ENCODE results near the gene RXFP1.

DNA sequence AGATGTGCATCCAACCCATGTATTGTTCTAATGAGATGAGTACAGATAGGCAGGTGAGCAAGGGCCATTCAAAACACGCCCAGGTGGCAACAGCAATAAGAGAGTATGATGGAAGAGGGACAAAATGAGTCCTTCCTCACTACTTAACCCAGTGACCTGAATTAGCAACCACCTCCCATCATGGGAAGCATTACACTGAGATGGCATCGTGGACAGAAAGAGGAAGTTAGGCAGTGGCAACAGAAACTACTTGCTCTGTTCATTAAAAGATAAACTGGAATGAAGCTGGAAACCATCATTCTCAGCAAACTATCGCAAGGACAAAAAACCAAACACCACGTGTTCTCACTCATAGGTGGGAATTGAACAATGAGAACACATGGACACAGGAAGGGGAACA is 17.2 kb downstream of the RXFP1 start:
- TF ChIP-seq, protein P1, sequence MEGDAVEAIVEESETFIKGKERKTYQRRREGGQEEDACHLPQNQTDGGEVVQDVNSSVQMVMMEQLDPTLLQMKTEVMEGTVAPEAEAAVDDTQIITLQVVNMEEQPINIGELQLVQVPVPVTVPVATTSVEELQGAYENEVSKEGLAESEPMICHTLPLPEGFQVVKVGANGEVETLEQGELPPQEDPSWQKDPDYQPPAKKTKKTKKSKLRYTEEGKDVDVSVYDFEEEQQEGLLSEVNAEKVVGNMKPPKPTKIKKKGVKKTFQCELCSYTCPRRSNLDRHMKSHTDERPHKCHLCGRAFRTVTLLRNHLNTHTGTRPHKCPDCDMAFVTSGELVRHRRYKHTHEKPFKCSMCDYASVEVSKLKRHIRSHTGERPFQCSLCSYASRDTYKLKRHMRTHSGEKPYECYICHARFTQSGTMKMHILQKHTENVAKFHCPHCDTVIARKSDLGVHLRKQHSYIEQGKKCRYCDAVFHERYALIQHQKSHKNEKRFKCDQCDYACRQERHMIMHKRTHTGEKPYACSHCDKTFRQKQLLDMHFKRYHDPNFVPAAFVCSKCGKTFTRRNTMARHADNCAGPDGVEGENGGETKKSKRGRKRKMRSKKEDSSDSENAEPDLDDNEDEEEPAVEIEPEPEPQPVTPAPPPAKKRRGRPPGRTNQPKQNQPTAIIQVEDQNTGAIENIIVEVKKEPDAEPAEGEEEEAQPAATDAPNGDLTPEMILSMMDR (IDR thresholded peaks at IDR 0.05; ENCODE audit: low read depth, low read length, poor library complexity, severe bottlenecking), result no peak
- TF ChIP-seq EZH2phosphoT487 (IDR thresholded peaks at IDR 0.05; ENCODE audit: borderline replicate concordance, low read length), result no peak

Data from DOHH2 (cell line).